Measurements from ENCODE around the gene HTR5A. TPM values are rescaled to one million over a fixed set of nuclear protein-coding genes. Genes with fewer than 3 reads are reported as not detected.

Gene HTR5A
- polyA plus RNA-seq, 6 donors from 2014 or later: not detected

- DNase-seq (no peak), ATAC-seq (ENCODE audit: low read depth in 2 of 2) (no peak)
- Mint-ChIP-seq H3K9me3 (peaks cover 0 to 3% (median 0%) of the 10 kb centered on the region in 7 donors), H3K27me3 (peaks cover 0 to 16% (median 9%) of the 10 kb centered on the region in 3 donors), H3K4me1 (no peaks in the 10 kb centered on the region), H3K36me3 (no peaks in the 10 kb centered on the region), H3K4me3 (no peak overlapping the region), H3K27ac (no peak overlapping the region)
These were observed 60.4 kb downstream of the HTR5A start for GRCh38 chr7:155130493-155130892.

- no peak overlapping the region for H3K4me3 Mint-ChIP-seq
- H3K36me3 Mint-ChIP-seq: no peaks in the 10 kb centered on the region
- peaks cover 0 to 3% (median 0%) of the 10 kb centered on the region in 7 donors for H3K9me3 Mint-ChIP-seq
- peaks cover 0 to 16% (median 9%) of the 10 kb centered on the region in 3 donors for H3K27me3 Mint-ChIP-seq
- DNase-seq (no peak), ATAC-seq (ENCODE audit: low read depth in 2 of 2) (no peak)
- H3K4me1 Mint-ChIP-seq: no peaks in the 10 kb centered on the region
- H3K27ac Mint-ChIP-seq: no peak overlapping the region
These were observed 61.0 kb downstream of the HTR5A start for GRCh38 chr7:155131090-155131489.

- no peaks in the 10 kb centered on the region for H3K4me1 Mint-ChIP-seq
- peaks cover 0 to 2% of the 10 kb centered on the region in 2 donors for H3K36me3 Mint-ChIP-seq
- peaks cover under 1 to 17% (median 9%) of the 10 kb centered on the region in 3 donors for H3K27me3 Mint-ChIP-seq
- no peak overlapping the region for H3K27ac Mint-ChIP-seq
- no peak overlapping the region for H3K4me3 Mint-ChIP-seq
- ATAC-seq (ENCODE audit: low read depth in 2 of 2): no peak
- no peak for DNase-seq
- peaks cover 0 to 3% (median 0%) of the 10 kb centered on the region in 7 donors for H3K9me3 Mint-ChIP-seq
These were observed 62.3 kb downstream of the HTR5A start for GRCh38 chr7:155132431-155132830.

GRCh38 chr7:155136619-155137243 lies 66.6 kb downstream of the HTR5A start:
- Mint-ChIP-seq H3K36me3 (peaks cover 0 to 5% of the 10 kb centered on the region in 2 donors), H3K4me1 (no peaks in the 10 kb centered on the region), H3K27me3 (peaks cover 24 to 29% (median 29%) of the 10 kb centered on the region in 3 donors), H3K4me3 (no peak overlapping the region), H3K9me3 (peaks cover 0 to 7% (median 0%) of the 10 kb centered on the region in 7 donors), H3K27ac (no peak overlapping the region)
- ATAC-seq (ENCODE audit: low read depth in 2 of 2) (no peak), DNase-seq (no peak)

Other genes with a start within 250 kb of the HTR5A start
- gene PAXIP1, start 67.2 kb upstream of the HTR5A start, polyA plus RNA-seq (ENCODE audit: low read depth in 6 of 6): 1 to 10 TPM; 1.4 to 2.7 (median 2.0) TPM
- 10 to 100 TPM; 55.4 to 85.8 (median 73.4) TPM for gene INSIG1, start 227.6 kb downstream of the HTR5A start, polyA plus RNA-seq (ENCODE audit: low read depth in 6 of 6)

All from naive B cell (primary cell).